SW 1271 (cell line): ENCODE results near the gene KRTAP19-5.

Source experiments
- DNase-seq, 2 experiments: peaks; one replicate each; lab custom pipeline; 2025; lab: John Stamatoyannopoulos, UW

KRTAP19-5 gene

DNA sequence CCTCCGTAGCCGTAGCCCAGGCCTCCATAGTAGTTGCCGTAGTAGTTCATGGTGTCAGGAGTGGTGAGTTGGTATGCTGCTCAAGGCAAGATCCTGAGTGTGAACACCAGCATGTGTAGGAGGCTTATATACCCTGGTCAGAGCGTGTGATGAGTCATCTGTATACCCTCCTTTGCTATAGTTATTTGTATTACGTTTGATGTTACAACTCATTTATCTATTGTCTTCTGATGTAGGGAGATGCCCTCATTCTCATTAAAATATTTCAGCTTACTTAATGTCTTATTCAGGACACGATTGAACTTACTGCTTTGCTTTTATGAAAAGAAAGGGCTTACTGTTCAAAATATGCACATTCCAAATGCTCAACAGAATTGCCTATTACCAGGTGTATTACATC, at the start of gene KRTAP19-5:
KRTAP19-5 (minus strand) TSS at position 101 of the 400 bp plus-strand sequence; CDS start at position 50, 51 bp downstream.
- no peak for DNase-seq

DNA sequence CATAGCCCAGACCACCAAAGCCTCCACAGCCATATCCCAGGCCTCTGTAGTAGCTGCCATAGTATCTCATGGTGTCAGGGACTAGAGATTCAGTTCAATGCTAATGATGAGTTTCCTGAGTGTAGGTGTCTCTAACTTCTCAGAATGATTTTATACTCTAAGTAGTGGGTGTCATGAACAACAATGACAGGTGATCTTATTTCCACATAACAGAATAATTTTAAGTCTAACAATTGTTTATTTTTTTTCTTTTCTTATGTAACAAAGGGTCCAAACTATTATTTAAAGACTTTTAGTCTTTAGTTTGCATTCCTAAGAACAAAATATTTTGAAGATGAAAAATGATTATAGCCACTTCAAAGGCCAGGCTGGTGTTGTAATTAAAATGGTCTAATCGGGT, 39.8 kb upstream of the KRTAP19-5 start, which contains the start of gene KRTAP19-6:
KRTAP19-6 (minus strand) TSS at position 101 of the 400 bp plus-strand sequence; CDS start at position 70, 31 bp downstream.
- no peak for DNase-seq

DNA sequence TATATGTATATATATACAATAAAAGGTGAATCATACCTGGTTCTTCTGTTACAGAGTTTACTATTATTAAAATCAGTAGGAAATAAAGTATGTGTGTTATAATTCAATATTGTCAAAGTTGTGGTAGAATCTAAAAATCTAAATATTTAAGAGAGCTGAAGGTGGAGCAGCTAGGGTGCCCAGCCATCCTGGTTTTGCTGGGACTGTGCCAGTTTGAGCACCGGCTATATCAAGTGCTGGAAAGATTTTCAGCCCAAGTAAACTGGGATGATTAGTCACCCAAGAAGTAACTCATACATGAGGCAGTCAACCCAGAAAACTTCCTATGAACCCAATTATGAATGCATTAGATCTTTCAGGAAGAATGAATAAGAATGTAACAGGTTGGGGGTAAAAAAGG, 16.9 kb upstream of the KRTAP19-5 start:
- DNase-seq = no peak

DNA sequence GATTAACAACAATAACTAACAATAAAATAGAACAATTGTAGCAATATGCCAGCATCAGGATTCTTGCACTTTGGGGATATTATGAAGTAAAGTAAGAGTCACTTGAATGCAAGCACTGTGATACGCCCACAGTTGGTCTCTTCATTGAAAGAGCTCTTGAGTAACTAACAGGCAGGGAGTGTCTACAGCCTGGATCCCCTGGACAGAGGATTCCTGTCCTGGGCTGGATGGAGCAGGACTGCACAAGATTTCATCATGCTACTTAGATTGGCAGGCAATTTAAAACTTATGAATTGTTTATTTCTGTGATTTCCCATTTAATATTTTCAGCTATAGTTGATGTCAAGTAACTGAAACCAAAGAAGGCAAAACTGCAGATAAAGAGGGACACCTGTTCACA, 13.7 kb upstream of the KRTAP19-5 start:
- no peak for DNase-seq

DNA sequence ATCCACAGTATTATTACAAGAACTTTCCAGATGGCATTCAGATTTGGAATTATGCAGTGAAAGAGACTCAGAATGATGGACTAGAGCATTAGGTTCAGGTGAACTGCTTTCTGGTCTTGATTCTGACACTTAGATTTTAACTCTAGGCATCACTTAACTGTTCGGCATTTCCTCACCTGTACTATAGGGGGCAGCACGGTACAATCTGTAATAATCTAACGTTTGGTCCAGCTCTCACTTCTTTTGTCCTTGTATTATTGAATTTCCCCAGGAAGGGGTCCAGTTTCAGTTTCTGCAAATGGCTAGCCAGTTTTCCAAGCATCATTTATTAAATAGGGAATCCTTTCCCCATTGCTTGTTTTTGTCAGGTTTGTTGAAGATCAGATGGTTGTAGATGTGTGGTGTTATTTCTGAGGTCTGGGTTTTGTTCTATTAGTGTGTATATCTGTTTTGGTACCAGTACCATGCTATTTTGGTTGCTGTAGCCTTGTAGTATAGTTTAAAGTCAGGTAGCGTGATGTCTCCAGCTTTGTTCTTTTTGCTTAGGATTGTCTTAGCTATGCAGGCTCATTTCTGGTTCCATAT, 3.8 kb upstream of the KRTAP19-5 start:
- peak in 1 of 2 experiments; percentile 3 for DNase-seq

DNA sequence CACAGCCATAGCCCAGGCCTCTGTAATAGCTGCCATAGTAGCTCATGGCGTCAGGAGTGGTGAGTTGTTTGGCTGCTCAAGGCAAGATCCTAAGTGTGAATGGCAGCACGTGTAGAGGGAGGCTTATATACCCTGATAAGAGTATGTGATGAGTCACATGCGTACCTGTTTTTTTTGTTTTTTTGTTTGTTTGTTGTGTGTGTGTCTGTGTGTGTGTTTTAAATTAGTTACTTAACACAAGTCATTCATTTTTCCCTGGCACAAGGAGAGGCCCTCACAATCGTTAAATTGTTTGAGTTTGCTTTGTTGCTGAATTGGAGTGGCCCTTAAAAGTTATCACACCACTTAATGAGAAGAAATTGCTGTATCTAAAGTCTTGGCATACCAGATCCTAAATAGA, 4.9 kb downstream of the KRTAP19-5 start, which contains the start of gene KRTAP19-4:
KRTAP19-4 (minus strand) TSS at position 101 of the 400 bp plus-strand sequence; CDS start at position 46, 55 bp downstream.
- DNase-seq = no peak

DNA sequence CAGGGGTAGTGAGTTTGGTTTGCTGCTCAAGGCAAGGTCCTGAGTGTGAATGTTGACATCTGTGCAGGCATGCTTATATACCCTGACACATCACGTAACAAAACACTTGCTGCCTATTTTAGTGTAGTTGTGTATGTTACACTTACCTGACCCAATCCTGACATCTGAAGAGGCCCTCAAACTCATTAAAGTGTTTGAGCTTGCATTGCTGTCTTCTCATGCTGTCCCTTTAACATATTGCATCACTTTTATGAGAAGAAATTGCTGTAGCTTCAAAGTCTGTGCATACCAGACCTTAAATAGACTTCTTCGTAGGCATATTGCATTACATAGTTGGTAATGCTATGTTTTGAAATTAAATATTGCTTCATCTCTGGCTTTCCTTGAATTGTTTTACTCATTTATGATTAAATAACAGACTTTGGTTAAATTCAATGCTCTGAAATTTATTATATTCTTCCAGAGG, 9.9 kb downstream of the KRTAP19-5 start, which contains the start of gene KRTAP19-3:
KRTAP19-3 (minus strand) TSS at position 51 of the 466 bp plus-strand sequence. CDS start 56 bp downstream, outside the sequence.
- no peak for DNase-seq

DNA sequence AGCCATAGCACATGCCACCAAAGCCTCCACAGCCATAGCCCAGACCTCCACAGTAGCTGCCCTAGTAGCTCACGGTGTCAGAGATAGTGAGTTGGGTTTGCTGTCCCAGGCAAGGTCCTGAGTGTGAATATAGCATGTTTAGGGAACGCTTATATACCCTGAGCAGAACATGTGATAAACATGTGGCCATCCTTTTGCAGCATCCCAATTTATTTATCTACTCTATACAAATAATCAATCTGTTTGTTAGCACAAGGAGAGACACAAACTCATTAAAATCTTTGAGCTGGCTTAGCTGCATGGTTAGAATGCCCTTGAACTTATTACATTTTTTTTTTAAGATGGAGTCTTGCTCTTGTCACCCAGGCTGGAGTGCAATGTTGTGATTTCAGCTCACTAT, 14.6 kb downstream of the KRTAP19-5 start, which contains the start of gene KRTAP19-2:
KRTAP19-2 (minus strand) TSS at position 101 of the 400 bp plus-strand sequence; CDS start at position 13, 88 bp downstream.
- DNase-seq = no peak

DNA sequence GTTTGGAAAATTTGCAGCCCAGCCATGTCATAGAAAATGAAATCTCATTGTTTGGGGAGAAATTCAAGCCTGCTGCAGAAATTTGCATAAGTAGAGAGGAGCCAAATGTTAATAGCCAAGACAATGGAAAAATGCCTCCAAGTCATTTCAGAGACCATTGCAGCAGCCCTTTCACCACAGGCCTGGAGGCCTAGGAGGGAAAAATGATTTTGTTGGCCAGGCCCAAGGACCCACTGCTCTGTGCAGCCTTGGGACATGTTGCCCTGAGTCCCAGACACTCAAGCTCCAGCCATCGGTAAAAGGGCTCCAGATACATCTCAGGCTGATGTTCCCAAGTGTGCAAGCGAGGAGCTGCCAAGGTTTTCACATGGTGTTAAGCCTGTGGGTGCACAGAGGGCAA, 15.8 kb downstream of the KRTAP19-5 start:
- DNase-seq = no peak

DNA sequence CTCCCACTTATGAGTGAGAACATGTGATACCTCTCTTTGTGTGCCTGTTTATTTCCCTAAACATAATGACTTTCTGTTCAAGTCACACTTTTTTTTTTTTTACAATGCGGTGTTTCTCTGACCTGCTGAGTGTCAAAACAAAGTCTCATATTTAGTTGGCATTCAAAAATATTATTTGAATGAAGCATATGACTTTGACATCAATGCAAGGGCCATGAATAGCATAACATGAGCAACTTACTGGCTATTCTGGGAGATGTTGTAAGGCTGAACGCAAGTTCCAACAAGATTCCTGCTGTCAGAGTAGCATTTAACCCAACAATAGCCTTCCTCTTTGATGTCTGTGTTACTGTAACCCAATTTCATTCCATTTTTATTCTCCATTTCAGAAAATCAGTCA, 19.8 kb downstream of the KRTAP19-5 start:
- no peak for DNase-seq

DNA sequence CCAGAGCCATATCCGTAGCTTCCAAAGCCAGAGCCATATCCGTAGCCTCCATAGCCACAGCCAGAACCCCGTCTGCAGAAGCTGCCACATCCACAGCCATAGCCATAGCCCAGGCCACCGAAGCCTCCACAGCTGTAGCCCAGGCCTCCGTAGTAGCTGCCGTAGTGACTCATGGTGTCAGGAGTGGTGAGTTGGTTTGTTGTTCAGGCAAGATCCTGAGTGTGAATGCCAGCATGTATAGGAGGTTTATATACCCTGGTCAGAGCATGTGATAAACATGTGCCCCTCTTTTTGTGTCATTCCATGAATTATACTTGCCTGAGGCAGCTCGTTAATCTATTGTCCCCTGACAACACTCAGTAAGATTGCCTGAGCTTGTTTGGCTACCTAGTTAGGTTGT, 21.8 kb downstream of the KRTAP19-5 start, which contains the start of gene KRTAP19-1:
KRTAP19-1 (minus strand) TSS at position 223 of the 400 bp plus-strand sequence; CDS start at position 173, 50 bp downstream.
- DNase-seq = no peak

DNA sequence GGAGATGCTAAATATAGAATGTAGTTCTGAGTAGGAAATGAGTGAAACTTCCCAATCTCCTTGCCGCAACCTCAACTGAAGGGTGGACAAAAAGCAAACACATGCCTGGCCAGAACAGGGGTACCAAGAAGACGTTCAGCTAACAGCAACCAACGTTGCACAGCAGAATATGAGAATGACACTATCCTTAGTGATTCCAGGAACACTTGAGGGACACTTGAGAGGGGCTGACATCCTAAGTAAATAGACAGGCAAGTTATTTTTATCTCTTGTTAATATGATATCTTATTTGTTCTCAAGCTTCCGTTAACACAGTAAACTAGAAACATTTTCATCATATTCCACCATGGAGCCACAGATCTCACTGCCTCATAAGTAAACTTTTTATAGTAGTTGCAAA, 22.7 kb downstream of the KRTAP19-5 start:
- no peak for DNase-seq

DNA sequence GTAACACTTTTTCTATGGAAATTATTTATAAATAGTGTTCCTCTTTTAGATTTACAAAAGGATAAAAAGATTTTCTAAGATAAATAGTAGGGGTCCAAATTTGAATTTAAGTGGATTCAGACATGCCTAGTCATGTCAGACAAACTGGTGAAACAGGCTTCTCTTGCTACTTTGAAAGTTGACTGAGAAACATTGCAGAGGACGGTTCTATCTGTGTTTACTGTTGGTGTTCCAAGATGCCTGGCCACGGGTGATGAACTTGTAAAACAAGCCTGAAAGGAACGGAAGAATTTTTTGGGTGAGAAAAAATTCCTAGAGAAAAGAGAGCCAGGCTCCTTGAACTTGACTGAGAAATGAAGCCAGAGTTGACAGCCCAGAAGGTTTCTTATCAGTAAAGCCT, 23.9 kb downstream of the KRTAP19-5 start:
- DNase-seq = no peak

DNA sequence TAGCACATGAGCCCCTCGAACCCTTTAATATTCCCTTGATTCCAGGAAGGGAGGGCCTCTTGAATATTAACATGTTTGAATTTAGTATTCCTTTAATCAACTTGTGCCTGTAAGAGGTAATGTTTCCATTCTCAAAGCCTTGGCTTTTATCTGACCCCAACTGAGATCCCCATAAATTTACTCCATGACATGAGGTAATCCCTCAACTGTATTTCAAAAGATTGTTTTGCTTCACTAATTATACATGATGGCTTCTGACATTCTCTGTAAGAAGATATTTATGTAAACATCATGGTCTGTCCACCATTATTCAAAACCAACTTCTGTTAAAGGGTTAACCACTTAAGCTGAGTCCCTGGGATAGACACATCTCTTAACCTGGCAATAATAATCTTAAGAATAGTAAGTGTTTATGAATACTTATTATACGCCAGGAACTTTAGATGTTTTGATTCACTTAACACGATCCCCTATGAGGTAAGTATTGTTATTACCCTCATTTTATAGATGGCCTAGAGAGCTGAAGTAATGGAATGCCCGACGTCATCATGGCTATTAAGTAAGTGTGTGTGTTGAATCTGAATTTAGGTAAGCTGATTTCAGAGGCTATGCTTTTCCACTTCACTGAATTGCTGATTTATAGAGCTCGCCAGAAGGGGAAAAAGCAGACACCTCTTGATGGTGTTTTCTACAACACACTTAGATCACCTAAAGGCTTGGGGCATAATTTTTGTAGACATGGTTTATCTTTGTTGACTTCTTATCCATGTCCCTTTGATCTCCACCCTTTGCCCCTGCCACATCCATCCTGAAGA, 32.8 kb downstream of the KRTAP19-5 start:
- DNase-seq = no peak

DNA sequence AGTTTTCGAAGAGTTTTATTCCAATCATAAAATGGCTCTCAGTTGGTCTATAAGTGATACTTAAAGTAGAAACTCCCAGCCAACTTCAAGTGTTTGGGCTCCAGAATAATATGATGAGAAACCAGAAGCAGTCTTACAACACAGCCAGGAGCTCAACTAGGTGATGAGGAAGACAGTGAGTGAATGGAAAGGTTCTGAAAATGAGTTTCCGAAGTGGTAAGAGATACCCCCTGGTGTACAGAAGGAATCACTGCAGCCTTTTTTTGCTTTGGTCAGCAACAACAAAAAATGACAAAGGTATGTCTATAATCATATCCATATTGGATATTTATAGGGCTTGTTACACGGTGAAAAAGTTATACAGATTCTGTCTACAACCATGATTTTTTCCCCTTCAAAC, 38.2 kb downstream of the KRTAP19-5 start:
- peak in 1 of 2 experiments; percentile 31 for DNase-seq
